ENCODE data around the gene FAR2. TPM values are rescaled to one million over a fixed set of nuclear protein-coding genes. Genes with fewer than 3 reads are reported as not detected.

The FAR2 gene
- total RNA-seq, 2 experiments from 2014 or later: 14.5 to 16.9 TPM

- ATAC-seq (ENCODE audit: low read depth) (no peak), DNase-seq (no peak)
- H3K9me3 Mint-ChIP-seq: no peaks in the 10 kb centered on the region
- POLR2A ChIA-PET: no interaction called here
- peaks cover 3% of the 10 kb centered on the region for H3K36me3 Mint-ChIP-seq
- H3K4me1 Mint-ChIP-seq: no peaks in the 10 kb centered on the region
- H3K27me3 Mint-ChIP-seq: no peaks in the 10 kb centered on the region
- no peak overlapping the region for H3K27ac Mint-ChIP-seq
- no peak overlapping the region for H3K4me3 Mint-ChIP-seq
Observed at GRCh38 chr12:29333178-29333577, 184.1 kb downstream of the FAR2 start.

- Mint-ChIP-seq H3K36me3 (peaks cover 3% of the 10 kb centered on the region), H3K4me1 (no peaks in the 10 kb centered on the region), H3K27me3 (no peaks in the 10 kb centered on the region), H3K27ac (no peak overlapping the region), H3K4me3 (no peak overlapping the region), H3K9me3 (no peaks in the 10 kb centered on the region)
- DNase-seq: no peak
- no peak for ATAC-seq (ENCODE audit: low read depth)
- POLR2A ChIA-PET: no interaction called here
Observed at GRCh38 chr12:29334937-29335336, 185.9 kb downstream of the FAR2 start.

GRCh38 chr12:29337325-29337724, 188.2 kb downstream of the FAR2 start:
- Mint-ChIP-seq H3K27ac (no peak overlapping the region), H3K9me3 (no peaks in the 10 kb centered on the region), H3K36me3 (peaks cover 11% of the 10 kb centered on the region), H3K4me1 (no peaks in the 10 kb centered on the region), H3K27me3 (no peaks in the 10 kb centered on the region), H3K4me3 (no peak overlapping the region)
- DNase-seq (no peak), ATAC-seq (ENCODE audit: low read depth) (no peak)
- POLR2A ChIA-PET: no interaction called here

- Mint-ChIP-seq H3K27me3 (no peaks in the 10 kb centered on the region), H3K27ac (no peak overlapping the region)
- POLR2A ChIA-PET: no interaction called here
Observed at GRCh38 chr12:29343022-29343799, 194.1 kb downstream of the FAR2 start.

GRCh38 chr12:29346769-29347421, 197.8 kb downstream of the FAR2 start:
- DNase-seq: no peak
- Mint-ChIP-seq H3K4me1 (no peaks in the 10 kb centered on the region), H3K36me3 (peaks cover 7% of the 10 kb centered on the region), H3K27me3 (no peaks in the 10 kb centered on the region), H3K27ac (no peak overlapping the region), H3K9me3 (no peaks in the 10 kb centered on the region), H3K4me3 (no peak overlapping the region)
- no peak for ATAC-seq (ENCODE audit: low read depth)
- POLR2A ChIA-PET: no interaction called here

More at GRCh38 chr12:29343022-29343799, 194.1 kb downstream of the FAR2 start:
- H3K9me3 Mint-ChIP-seq: no peaks in the 10 kb centered on the region
- ATAC-seq (ENCODE audit: low read depth) (no peak), DNase-seq (no peak)
- H3K36me3 Mint-ChIP-seq: peaks cover 13% of the 10 kb centered on the region
- H3K4me3 Mint-ChIP-seq: no peak overlapping the region
- no peaks in the 10 kb centered on the region for H3K4me1 Mint-ChIP-seq

- Mint-ChIP-seq H3K4me1 (no peaks in the 10 kb centered on the region), H3K4me3 (no peak overlapping the region), H3K36me3 (peaks cover 6% of the 10 kb centered on the region), H3K27ac (no peak overlapping the region), H3K27me3 (no peaks in the 10 kb centered on the region), H3K9me3 (no peaks in the 10 kb centered on the region)
- DNase-seq: no peak
- ATAC-seq (ENCODE audit: low read depth): no peak
- POLR2A ChIA-PET: no interaction called here
Observed at GRCh38 chr12:29350080-29350479, 201.0 kb downstream of the FAR2 start.

GRCh38 chr12:29354954-29355353, 205.9 kb downstream of the FAR2 start:
- Mint-ChIP-seq H3K27ac (no peak overlapping the region), H3K27me3 (no peaks in the 10 kb centered on the region), H3K9me3 (no peaks in the 10 kb centered on the region), H3K36me3 (peaks cover 4% of the 10 kb centered on the region), H3K4me3 (no peak overlapping the region), H3K4me1 (no peaks in the 10 kb centered on the region)
- POLR2A ChIA-PET: no interaction called here
- DNase-seq: no peak
- no peak for ATAC-seq (ENCODE audit: low read depth)

GRCh38 chr12:29365091-29365490, 216.0 kb downstream of the FAR2 start:
- peaks cover 2% of the 10 kb centered on the region for H3K4me1 Mint-ChIP-seq
- POLR2A ChIA-PET: no interaction called here
- H3K27me3 Mint-ChIP-seq: no peaks in the 10 kb centered on the region
- no peak overlapping the region for H3K27ac Mint-ChIP-seq
- no peak overlapping the region for H3K4me3 Mint-ChIP-seq
- ATAC-seq (ENCODE audit: low read depth) (no peak), DNase-seq (no peak)
- peaks cover 2% of the 10 kb centered on the region for H3K9me3 Mint-ChIP-seq
- peaks cover 22% of the 10 kb centered on the region for H3K36me3 Mint-ChIP-seq

GRCh38 chr12:29374012-29374411, 224.9 kb downstream of the FAR2 start:
- no peak overlapping the region for H3K27ac Mint-ChIP-seq
- no peak for ATAC-seq (ENCODE audit: low read depth)
- H3K9me3 Mint-ChIP-seq: no peaks in the 10 kb centered on the region
- no peak for DNase-seq
- H3K4me1 Mint-ChIP-seq: peaks cover 11% of the 10 kb centered on the region
- POLR2A ChIA-PET: no interaction called here
- H3K27me3 Mint-ChIP-seq: no peaks in the 10 kb centered on the region
- H3K36me3 Mint-ChIP-seq: peaks cover 13% of the 10 kb centered on the region
- H3K4me3 Mint-ChIP-seq: no peak overlapping the region

- ATAC-seq (ENCODE audit: low read depth) (no peak), DNase-seq (no peak)
- Mint-ChIP-seq H3K9me3 (no peaks in the 10 kb centered on the region), H3K27ac (no peak overlapping the region), H3K27me3 (no peaks in the 10 kb centered on the region), H3K4me1 (peaks cover 17% of the 10 kb centered on the region), H3K4me3 (no peak overlapping the region), H3K36me3 (peaks cover 13% of the 10 kb centered on the region)
- POLR2A ChIA-PET: no interaction called here
Observed at GRCh38 chr12:29374913-29375312, 225.8 kb downstream of the FAR2 start.

- DNase-seq (no peak), ATAC-seq (ENCODE audit: low read depth) (no peak)
- POLR2A ChIA-PET: no interaction called here
- peaks cover 13% of the 10 kb centered on the region for H3K36me3 Mint-ChIP-seq
- H3K27ac Mint-ChIP-seq: no peak overlapping the region
- H3K4me1 Mint-ChIP-seq: peaks cover 21% of the 10 kb centered on the region
- no peak overlapping the region for H3K4me3 Mint-ChIP-seq
- H3K9me3 Mint-ChIP-seq: no peaks in the 10 kb centered on the region
- no peaks in the 10 kb centered on the region for H3K27me3 Mint-ChIP-seq
Observed at GRCh38 chr12:29376118-29376517, 227.0 kb downstream of the FAR2 start.

- H3K36me3 Mint-ChIP-seq: peaks cover 11% of the 10 kb centered on the region
- peak within 1 kb of the TSS; percentile 95 for H3K27ac Mint-ChIP-seq
- POLR2A ChIA-PET: interaction anchor here (1.0 to 1.4 kb wide), 3 partner anchors 9 to 1945 kb away, joined by 3 to 4 read pairs (median 3); no protein-coding TSS in a partner anchor
- peak within 1 kb of the TSS; percentile 97 for H3K4me3 Mint-ChIP-seq
- DNase-seq: peak; percentile 81
- peak; percentile 95 for ATAC-seq (ENCODE audit: low read depth)
- peaks cover 27% of the 10 kb centered on the region for H3K4me1 Mint-ChIP-seq
- H3K9me3 Mint-ChIP-seq: no peaks in the 10 kb centered on the region
- H3K27me3 Mint-ChIP-seq: no peaks in the 10 kb centered on the region
Observed at GRCh38 chr12:29380536-29381523, 231.8 kb downstream of the FAR2 start, which contains the start of gene ERGIC2. Gene ERGIC2, minus strand, starts transcription at chr12:29381172. Its CDS starts 9,539 bp downstream, at chr12:29371633.

GRCh38 chr12:29382251-29382650, 233.2 kb downstream of the FAR2 start:
- peak overlapping the region; percentile 97 for H3K4me3 Mint-ChIP-seq

More at GRCh38 chr12:29382251-29382650, 233.2 kb downstream of the FAR2 start:
- Mint-ChIP-seq H3K4me1 (peaks cover 22% of the 10 kb centered on the region), H3K27ac (peak overlapping the region; percentile 61), H3K27me3 (no peaks in the 10 kb centered on the region), H3K36me3 (no peaks in the 10 kb centered on the region), H3K9me3 (no peaks in the 10 kb centered on the region)
- no peak for DNase-seq
- POLR2A ChIA-PET: no interaction called here
- no peak for ATAC-seq (ENCODE audit: low read depth)
